HG02798 (cell line): ENCODE results near the gene SAMD11.

Experiments used
- ATAC-seq: cut with Tn5 transposase; IDR thresholded peaks from one replicate; pipeline ENCODE4 v1.9.1; 2021; ENCODE audit warnings: mild to moderate bottlenecking; ENCODE audit not compliant: unreplicated experiment, poor library complexity

The SAMD11 gene

DNA sequence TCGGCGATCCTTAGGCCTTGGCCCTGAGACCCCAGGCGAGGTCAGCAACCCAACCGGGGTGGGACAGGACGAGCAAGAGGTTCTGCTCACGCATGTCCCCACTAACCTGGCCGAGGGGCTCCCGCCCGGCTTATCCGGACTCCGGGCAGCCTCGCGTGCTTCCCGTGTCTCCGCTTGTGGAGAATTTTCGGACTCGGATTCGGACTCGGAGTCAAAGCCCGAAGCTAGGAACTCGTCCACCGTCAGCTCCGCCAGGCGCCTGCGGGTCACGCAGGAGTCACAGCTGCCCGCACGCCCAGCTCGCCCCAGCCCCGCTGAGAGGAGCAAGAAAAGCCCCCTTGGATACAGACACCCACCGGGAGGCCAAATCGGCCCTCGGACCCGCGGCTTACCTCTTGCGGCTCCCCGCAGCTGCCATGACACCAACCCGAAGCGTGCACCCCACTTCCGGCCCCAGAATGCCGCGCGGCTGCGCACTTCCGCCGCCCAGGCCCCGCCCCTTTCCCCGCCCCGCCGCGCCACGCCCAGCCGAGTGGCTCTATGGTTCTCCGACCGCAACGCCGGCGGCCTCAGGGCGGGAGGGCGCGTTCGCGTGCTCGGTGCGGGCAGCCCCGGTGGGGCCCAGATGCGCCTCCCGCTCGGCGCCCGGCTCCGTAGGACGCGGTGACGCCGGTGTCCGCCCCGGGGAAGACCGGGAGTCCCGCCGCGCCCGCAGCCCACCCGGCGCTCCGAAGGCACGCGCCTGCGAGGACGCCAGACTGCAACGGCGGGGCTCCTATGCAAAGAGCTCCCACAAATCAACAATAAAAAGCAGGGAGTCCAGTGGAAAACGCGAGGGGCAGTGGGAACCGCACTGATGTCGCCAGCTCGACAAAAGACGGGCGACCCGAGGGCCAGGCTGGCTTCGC lies 35.4 kb downstream of the SAMD11 start, which contains the start of gene NOC2L:
NOC2L (minus strand) TSS at position 434 of the 908 bp plus-strand sequence; CDS start at position 418, 16 bp downstream.
- peak; percentile 77 for ATAC-seq

DNA sequence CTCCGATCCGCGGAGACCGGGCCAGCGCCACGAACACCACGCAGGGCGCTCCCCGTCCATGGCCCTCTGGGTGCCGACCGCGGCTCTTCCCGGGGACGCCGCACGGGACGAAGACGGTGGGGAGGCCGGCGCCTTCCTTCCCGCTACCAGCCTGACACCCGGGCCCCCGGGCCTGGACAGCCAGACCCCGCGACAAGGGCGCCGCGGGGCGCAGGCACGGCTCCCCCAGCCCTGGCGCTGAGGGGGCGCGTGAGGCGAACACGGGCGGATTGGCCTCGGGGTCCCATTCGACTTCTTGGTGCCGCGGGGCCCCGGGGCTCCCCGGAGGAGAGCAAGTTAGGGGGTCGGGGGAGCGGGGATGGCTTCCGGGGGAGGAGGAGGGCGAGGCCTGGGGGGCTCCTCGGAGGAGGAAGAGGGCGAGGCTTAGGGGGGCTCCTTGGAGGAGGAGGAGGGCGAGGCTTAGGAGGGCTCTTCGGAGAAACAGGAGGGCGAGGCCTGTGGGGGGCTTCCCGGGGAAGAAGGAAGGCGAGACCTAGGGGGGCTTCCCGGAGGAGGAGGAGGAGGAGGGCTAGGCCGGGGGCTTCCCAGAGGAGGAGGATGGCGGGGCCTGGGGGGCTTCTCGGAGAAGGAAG lies 36.1 kb downstream of the SAMD11 start:
- ATAC-seq, result no peak

DNA sequence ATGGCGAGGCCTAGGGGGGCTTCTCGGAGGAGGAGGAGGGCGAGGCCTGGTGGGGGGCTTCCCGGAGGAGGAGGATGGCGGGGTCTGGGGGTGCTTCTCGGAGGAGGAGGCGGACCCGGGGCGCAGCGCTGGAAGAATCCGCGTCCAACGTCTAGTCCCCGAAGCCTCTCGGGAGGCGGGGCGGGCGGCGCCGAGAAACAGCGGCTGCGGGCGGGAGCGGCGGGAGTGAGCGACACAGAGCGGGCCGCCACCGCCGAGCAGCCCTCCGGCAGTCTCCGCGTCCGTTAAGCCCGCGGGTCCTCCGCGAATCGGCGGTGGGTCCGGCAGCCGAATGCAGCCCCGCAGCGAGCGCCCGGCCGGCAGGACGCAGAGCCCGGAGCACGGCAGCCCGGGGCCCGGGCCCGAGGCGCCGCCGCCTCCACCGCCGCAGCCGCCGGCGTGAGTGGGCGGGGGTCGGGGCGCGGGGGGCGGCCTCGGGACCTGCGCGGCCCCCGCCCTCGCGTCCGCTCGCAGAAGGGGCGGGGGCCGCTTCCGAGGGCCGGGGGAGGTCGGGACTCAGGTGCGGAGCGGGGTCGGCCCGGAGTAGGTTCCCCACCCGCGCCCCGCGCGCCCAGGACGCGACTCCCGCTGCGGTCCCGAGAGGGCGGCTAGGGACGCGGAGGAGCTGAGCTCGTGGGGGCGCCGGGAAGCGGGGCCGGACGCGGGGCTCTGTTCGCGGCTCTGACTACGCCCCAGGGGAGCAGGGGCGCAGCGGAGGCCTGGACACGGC lies 36.8 kb downstream of the SAMD11 start, which contains the start of gene KLHL17:
KLHL17 (plus strand) TSS at position 222 of the 769 bp plus-strand sequence; CDS start at position 332, 110 bp downstream.
- ATAC-seq, result peak; percentile 40

DNA sequence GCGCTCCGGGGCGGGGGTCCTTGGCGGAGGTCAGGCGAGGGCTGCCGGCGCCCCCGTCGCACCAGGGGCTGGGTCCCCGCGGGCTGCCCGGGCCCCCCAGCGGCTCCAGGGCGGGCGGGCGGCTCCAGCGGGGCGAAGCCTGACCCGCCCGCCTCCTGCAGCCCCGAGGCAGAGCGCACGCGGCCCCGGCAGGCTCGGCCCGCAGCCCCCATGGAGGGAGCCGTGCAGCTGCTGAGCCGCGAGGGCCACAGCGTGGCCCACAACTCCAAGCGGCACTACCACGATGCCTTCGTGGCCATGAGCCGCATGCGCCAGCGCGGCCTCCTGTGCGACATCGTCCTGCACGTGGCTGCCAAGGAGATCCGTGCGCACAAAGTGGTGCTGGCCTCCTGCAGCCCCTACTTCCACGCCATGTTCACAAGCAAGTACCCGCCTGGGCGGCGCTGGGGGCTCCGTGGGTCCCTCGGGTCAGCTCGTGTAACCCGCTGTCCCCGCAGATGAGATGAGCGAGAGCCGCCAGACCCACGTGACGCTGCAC lies 37.5 kb downstream of the SAMD11 start:
- no peak for ATAC-seq

DNA sequence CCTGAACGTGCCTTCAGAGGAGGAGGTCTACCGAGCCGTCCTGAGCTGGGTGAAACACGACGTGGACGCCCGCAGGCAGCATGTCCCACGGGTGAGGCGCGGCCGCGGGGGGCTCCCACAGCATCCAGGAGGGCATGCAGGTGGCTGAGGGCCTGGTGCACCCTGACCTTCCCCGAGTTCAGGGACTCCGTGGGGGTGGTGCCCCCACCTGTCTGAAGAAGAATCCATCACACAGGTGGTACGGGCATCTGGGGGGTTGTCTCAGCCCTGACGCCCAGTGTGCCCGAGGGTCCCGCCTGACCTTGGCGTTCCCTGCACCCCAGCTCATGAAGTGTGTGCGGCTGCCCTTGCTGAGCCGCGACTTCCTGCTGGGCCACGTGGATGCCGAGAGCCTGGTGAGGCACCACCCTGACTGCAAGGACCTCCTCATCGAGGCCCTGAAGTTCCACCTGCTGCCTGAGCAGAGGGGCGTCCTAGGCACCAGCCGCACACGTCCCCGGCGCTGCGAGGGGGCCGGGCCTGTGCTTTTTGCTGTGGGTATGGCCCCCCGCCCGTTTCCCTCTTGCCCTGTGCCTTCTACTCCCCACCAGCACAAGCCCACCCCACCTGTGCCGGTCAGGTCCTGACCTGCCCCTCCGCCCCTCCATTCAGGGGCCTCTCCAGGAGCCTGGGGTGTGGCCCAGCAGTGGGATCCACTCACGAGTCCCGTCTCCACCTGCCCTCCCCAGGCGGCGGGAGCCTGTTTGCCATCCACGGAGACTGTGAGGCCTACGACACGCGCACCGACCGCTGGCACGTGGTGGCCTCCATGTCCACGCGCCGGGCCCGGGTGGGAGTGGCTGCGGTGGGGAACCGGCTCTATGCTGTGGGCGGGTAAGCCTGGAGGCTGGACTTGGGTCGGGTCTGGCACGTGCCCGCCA lies 38.9 kb downstream of the SAMD11 start:
- ATAC-seq, result no peak

DNA sequence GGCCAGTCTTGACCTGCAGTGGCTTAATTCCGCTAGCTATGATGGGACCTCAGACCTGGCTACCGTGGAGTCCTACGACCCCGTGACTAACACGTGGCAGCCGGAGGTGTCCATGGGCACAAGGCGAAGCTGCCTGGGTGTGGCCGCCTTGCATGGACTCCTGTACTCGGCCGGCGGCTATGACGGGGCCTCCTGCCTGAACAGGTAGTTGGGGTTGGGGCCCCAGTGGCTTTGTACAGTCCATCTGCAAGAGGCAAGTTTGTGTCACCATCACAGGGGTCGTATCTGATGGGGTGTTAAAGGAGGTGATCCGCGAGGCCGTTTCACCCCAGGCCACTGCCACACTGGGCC lies 39.6 kb downstream of the SAMD11 start:
- ATAC-seq, result no peak

DNA sequence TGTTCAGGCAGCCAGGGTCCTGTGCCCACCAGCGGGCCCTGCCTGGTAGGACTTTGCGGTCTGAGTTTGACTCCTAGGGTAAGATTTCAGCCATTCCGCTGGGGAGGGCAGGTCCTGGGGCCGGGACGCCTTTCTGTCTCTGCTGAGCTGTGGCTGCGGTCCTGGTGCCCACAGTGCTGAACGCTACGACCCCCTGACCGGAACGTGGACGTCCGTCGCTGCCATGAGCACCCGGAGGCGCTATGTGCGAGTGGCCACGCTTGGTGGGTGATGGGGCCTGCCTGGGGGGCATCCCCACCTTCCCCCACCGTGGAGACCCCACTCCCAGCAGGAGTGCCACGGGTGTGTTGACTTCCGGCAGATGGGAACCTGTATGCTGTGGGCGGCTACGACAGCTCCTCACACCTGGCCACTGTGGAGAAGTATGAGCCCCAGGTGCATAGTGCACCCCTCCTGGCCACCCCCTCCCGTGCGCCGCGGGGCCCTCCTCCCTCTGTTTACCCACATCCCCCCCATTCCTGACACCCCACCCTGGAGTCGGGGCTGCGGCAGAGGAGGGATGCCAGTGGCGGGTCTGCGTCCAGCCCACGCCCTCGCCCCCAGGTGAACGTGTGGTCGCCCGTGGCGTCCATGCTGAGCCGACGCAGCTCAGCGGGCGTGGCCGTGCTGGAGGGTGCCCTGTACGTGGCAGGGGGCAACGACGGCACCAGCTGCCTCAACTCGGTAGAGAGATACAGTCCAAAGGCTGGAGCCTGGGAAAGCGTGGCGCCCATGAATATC lies 40.2 kb downstream of the SAMD11 start:
- no peak for ATAC-seq

DNA sequence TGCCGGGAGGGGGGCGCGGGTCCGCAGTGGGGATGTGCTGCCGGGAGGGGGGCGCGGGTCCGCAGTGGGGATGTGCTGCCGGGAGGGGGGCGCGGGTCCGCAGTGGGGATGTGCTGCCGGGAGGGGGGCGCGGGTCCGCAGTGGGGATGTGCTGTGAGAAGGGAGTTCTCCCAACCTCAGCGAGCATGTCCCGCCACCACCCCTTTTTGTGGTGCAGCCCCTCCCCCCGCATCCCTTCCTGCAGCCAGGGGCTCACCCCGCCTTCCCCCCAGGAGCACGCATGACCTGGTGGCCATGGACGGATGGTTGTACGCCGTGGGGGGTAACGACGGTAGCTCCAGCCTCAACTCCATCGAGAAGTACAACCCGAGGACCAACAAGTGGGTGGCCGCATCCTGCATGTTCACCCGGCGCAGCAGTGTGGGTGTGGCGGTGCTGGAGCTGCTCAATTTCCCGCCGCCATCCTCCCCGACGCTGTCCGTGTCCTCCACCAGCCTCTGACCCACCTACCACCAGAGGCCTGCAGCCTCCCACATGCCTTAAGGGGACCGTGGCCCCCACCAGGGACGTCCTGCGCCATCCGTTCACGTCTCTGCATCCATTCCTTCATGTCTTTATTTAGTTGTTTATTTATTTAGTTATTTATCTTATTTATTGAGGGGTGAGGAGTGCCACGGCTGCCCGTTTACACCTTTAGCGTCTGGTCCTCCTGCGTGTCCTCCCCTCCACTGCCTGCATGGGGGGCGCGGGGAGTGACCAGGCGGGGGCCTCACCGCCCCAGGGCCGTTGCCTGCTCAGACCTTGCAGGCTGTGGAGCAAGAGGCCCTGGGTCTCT lies 41.2 kb downstream of the SAMD11 start:
- no peak for ATAC-seq

DNA sequence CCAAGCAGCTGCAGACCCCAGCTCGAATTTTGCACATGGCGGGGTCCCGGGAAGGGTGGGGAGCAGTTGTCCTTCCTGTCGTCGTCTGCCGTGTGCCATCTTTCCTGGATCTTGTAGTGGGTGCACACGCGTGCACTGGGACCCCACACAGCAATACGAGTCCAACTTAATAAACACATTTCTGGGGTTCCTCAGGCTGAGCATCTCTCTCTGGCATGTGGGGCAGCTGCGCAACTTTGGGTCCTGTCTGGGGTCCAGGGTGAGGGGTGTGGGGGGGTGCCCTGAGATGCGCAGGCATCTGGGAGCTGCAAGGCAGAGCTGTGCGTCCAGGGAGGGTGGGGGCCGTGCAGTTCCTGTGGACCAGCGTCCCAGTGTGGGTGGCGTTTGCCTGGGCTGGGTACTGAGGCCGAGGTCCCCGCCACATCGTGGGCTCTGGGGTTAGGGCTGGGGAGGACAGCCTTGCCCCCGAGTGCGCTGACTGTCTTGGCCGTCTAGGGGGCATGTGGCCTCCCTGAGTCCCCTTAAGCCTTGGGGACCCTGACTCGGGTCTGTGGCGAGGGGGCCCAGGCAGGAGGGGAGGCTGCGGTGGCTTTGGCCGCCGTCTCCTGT lies 41.9 kb downstream of the SAMD11 start:
- no peak for ATAC-seq

DNA sequence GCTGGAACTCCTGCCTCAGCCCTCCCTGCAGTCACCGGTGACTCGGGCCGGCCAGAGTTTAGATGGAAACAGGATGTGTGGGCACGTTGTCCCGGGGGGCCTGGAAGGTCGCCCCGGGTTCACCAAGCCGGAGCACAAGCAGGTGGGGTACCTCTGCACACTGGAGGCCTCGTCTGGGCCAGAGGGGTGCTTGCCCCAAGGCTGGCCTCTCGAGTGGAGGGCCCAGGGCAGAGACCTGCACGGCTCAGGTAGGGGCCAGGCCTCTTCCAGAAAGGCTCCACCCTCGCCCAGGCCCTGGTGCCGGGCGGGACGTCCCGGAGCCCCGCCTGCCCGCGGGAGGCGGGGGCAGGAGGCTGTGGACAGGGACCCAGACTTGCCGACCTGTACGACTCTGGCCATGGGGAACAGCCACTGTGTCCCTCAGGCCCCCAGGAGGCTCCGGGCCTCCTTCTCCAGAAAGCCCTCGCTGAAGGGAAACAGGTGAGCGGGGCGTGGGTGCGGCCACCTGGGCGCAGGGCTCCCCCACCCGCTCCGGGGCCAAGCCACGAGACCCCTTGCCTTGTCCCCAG lies 42.5 kb downstream of the SAMD11 start, which contains the start of gene PLEKHN1:
PLEKHN1 (plus strand) TSS at position 348 of the 569 bp plus-strand sequence; CDS start at position 398, 50 bp downstream.
- peak; percentile 28 for ATAC-seq

DNA sequence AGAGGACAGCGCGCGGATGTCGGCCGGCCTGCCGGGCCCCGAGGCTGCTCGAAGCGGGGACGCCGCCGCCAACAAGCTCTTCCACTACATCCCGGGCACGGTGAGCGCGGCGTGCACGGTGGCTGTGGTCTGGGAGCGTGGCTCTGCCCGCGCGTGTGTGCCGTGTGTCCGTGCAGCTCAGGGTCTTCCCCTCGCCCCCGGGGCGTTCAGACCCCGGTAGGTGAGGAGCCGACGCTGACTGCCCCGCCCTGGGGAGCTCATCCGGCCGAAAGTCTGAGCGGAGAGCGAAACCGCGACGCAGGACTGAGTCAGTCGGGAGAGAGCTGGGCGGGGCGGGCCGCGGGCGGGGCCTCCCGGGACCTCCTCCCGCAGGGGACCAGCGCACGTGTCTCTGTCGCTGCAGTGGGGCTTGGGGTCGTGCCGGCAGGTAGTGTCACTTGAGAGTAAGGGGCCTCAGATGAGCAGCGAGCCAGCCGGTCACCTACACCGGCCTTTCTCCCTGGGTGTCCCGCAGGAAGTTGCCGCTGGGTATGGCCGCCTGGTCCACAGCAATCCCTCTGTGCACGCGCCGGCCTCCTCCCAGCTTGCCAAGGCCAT lies 43.1 kb downstream of the SAMD11 start:
- ATAC-seq, result peak; percentile 54

DNA sequence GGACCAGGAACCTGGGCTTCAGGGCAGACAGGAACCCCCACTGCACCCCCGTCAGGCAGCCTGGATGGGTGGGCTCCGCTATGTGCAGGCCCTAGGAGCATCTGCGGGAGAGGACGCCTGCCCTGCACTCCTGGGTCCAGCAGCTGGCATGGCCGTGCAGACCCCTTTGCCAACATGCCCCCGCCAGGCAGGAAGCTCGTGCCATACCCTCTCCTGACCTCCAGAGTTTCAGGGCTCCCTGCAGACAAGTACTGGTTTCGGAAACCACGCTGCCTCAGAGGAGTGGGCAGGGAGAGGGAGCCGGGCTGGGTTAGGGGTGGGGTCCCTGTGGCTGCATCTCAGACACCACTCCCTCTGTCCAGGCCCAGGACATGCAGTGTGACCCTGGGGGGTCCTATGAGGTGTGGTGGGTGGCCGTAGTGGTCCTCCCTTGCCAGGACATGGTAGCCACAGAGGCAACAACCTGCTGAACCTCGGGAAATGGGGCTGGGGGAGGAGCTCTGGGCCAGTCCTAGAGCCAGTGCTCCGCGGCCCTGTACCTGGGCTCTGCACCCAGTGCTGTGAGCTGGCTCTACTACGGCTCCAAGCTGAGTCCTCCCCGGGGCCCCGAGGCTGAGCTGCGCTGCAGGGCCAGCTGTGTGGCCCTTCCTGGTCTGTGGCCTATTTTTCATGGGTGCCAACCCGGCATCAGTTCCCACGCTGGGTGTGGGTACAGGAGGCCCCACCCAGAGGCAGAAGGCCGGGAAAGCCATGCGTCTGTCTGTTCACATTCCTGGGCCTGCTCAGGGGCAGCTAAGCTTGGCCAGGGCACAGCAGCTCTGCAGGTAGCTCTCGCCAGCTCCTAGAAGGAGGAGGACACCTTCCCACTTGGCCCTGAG lies 44.0 kb downstream of the SAMD11 start:
- no peak for ATAC-seq

DNA sequence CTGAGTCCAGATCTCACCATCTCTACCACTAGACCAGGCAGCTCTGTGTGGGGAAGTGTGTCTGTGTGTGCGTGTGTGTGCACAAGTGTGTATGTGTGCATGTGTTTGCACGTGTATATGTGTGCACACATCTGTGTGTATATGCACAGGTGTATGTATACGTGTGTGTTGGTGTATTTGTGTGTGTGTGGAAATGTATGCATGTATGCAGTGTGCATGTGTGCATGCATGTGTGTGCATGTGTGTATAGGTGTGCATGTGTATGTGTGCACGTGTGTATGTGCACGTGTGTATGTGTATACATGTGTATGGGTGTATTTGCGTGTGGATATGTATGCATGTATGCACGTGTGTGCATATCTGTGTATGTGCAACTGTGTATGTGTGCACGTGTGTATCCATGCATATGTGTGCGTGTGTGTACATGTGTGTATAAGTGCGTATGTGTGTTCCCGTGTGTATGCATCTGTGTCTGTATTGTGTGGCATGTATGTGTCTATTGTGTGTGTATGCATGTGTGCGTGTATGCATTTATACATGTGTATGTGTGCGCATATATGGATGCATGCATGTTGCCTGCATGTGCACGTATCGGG lies 45.6 kb downstream of the SAMD11 start:
- ATAC-seq, result no peak

DNA sequence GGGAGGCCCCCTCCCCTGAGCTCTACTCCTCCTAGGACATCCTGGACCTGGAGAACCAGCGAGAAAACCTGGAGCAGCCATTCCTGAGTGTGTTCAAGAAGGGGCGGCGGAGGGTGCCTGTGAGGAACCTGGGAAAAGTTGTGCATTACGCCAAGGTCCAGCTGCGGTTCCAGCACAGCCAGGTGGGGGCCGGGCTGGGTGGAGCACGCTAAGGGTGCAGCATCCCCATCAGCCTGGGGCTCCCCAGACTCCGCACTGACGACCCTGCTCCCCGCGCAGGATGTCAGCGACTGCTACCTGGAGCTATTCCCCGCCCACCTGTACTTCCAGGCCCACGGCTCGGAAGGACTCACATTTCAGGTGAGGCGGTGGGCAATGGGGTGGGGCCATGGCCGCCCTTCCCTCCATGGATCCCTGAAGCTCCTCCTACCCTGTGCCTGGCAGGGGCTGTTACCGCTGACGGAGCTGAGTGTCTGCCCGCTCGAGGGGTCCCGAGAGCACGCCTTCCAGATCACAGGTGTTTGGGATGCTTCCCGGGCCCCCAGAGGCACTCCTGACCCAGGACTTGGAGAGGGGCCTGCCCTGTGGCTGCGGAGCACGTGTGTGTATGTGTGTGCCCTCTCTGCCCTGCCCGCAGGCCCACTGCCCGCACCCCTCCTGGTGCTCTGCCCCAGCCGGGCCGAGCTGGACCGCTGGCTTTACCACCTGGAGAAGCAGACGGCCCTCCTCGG lies 46.7 kb downstream of the SAMD11 start:
- no peak for ATAC-seq
